ENCODE results near the gene TFF1.

Gene TFF1

DNA sequence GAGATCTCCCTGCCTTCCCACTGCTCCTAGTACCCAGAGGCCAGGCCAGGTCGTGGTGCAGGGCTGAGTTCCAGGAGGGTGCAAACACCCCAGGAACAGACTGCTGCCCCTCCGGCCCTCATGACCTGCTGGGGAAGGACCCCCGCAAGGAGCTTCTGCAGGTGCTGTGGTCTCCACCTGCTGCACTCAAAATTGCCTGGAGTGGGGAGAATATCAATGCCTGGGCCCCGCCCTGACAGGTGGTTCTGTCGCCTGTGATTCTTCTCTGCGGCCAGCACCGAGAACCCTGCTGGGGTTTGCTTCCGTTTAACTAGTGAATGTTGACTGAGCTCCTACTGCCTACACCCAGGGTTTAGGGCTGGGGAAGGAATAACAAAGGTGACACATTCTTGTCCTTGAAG lies 49.0 kb downstream of the TFF1 start:
- DNase-seq (ENCODE audit: low read depth) = no peak

DNA sequence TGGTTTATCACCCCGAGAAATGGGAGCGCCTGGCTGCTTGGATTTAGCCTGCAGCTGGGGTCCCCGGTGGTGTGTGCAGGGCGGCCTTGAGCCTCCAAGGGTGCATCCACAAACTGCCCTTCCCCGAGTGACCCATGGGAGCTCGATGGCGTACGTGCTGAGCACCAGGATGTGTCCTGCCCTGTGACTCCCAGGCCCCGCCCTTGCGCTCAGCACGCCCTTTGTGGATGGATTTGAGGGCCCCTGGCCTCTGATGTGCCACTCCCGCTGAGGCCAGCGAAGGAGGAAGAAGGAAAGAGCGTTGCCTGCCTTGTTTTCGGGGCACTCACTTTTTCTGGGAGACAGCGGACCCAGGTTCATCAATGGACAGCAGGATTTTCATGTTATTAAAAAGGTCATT lies 49.4 kb downstream of the TFF1 start:
- DNase-seq (ENCODE audit: low read depth) = no peak

GRCh38 chr21:42315296-42315891 lies 50.9 kb downstream of the TFF1 start, which contains the start of gene TFF3:
Gene TFF3, minus strand, starts transcription at chr21:42315409. Its CDS starts 35 bp downstream, at chr21:42315374.
- DNase-seq (ENCODE audit: low read depth) = no peak

DNA sequence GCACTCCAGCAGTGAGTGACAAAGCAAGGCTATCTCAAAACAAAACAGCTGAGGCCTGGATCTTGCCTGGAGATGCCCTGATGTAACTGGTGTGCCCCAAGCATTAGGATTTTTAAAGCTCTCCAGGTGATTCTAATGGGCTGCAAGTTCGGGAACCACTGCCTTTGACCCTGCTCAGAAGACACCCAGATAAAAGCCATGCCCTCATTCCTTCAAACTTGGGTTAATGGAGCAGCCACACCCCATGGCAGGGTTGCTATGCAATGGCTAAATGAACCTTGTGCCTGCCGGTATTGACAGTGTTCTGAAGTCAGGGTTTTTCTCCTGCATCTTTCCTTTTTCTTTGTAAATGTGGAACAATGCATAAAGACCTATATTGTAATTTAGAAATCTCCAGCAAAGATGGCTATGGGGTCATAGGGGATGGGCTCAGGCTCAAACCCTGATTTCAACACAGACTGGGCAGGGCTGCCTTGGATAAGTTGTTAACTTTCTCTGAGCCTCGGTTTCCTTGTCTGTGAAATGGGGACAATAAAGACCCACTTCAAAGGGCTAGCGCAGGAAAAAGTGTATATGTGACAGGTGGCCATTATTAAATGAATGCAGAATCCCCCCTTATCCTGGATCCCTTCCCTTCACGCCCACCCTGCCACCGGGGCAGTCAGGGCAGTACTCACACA lies 51.6 kb downstream of the TFF1 start:
- no peak for DNase-seq (ENCODE audit: low read depth)

DNA sequence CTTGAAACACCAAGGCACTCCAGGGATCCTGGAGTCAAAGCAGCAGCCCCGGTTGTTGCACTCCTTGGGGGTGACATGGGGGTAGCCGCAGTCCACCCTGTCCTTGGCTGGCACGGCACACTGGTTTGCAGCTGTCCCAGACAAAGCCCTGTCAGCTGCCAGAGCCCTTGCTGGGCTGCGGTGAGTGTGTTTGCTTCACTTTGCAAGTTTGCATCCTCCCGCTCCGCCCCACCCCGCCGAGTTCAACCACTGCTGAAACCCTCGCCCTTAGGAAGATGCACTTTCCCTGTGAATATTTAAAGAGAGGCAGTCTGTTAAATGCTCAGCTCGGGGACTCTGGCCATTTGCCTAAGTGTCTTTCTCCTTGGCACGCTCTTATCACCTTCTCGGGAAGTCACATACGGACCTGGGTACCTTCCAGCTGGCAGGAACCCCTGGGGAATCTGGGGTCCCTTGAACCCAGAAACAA lies 52.8 kb downstream of the TFF1 start:
- no peak for DNase-seq (ENCODE audit: low read depth)

GRCh38 chr21:42312626-42313104 lies 53.7 kb downstream of the TFF1 start:
- no peak for DNase-seq (ENCODE audit: low read depth)

Data from activated T-helper 9 cell treated with anti-CD3 and anti-CD28 coated beads, Interleukin-2, amount 50 U/mL, for 16 hours (primary cell).